Kidney glomerular epithelial cell (primary cell): ENCODE measurements around the gene FOXP1.
A peak's percentile ranks its signal among the peaks of the same experiment; 100 is the strongest.

Source experiments
- DNase-seq: peaks from one replicate; lab custom pipeline; 2025; lab: John Stamatoyannopoulos, UW

FOXP1 gene

DNA sequence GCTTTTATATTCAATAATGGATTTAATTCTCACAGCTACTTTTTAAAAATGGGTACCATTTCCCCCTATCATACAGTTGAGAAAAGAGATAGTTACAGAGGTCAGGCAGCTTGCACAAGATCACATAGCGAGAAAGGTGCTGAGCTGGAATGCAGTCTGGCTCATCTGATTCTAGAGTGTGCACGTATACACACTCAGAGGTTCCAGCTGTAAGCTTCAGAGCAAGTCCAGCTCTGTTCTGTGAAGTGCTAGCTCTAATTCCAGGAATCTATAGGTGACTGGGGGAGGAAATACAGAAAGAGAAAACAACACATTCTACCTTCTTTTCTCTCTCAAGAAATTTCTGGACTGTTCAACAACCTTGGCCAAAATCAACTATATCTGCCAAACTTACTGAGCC lies 318.7 kb downstream of the FOXP1 start:
- no peak for DNase-seq

DNA sequence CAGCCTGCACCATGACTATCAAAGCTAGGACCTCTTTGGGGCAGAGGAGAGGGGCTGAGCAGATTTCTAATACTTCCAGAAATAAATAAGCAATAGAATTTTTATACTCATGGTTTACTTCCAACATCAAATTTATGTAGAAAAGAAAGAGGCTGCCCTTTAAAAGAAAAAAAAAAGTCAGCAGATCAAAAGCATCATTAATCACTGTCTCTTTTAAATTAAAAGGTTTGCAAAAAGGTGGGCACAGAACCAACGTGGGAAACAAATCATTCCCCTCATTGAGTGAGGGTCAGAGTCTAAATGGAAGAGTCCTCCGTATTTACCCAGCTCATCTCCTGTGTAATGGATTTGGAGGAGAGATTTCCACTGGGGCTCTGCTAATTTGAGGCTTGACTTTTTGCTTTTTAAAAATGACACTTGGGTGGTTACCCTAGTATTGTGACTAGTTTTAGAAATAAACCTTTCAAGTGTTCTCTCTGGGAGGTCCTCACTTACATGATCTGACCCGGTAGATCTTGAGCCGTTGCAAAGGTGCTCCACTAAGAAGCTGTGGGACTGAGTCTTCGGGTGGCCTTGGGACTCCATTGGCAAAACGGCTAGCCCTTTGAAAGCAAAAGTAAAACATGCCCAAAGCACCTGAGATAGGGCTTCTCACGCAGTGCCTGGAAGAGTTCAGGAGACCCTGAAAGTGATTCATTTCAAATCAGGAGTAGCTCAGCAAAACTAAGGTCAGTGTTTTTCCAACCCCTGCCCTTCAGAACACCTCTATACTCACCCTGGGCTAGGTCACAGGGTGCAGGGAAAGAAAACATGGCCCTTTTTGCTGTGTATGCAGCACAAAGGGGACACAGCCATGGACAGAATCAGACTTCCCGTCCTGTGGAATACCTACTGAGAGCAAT lies 320.9 kb downstream of the FOXP1 start:
- no peak for DNase-seq

GRCh38 chr3:71260782-71261181 lies 322.7 kb downstream of the FOXP1 start:
- no peak for DNase-seq

GRCh38 chr3:71258526-71258925 lies 325.0 kb downstream of the FOXP1 start:
- no peak for DNase-seq

- DNase-seq: peak; percentile 71
Observed at GRCh38 chr3:71258116-71258515, 325.4 kb downstream of the FOXP1 start.

- no peak for DNase-seq
Observed at GRCh38 chr3:71255498-71255897, 328.0 kb downstream of the FOXP1 start.

GRCh38 chr3:71254281-71255057 lies 329.1 kb downstream of the FOXP1 start:
- DNase-seq: peak; percentile 56

GRCh38 chr3:71253169-71253568 lies 330.4 kb downstream of the FOXP1 start:
- no peak for DNase-seq

- DNase-seq: no peak
Observed at GRCh38 chr3:71252466-71252865, 331.1 kb downstream of the FOXP1 start.

- DNase-seq: no peak
Observed at GRCh38 chr3:71251156-71251775, 332.3 kb downstream of the FOXP1 start.

DNA sequence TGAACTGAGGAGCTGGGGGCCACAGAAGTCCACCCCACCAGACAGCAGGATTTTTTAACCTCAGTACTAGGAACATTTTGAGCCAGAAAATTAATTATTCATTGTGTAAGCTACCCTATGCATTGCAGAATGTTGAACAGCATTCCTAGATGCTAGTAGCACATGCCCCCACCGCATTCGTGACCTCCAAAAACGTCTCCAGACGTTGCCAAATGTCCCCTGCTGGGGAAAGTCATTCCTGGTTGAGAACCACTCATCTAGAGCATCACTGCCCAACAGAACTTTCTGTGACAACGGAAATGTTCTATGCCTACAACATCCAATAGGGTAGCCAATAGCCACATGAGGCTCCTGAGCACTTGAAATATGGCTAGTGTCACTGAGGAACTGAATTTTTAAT lies 333.5 kb downstream of the FOXP1 start:
- no peak for DNase-seq

DNA sequence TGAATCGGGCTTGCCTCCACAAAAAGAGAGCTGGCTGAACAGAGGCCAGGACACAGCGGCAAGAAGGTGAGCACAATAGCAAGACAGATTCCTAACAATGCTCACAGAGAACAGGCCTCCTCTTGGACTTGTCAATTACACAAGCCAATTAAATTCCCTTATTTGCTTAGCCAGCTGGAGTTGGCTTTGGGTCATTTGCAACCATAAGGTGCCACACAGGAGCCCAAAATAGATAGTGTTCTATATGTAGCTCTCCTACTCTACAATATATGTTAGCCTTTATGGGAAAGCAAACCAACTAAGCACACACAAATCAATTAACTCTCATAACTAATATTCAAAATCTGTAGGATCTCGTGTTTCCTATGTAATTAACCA lies 335.6 kb downstream of the FOXP1 start:
- DNase-seq: no peak

- no peak for DNase-seq
Observed at GRCh38 chr3:71247221-71247957, 336.1 kb downstream of the FOXP1 start.

- DNase-seq: no peak
Observed at GRCh38 chr3:71245971-71246880, 337.3 kb downstream of the FOXP1 start.

DNA sequence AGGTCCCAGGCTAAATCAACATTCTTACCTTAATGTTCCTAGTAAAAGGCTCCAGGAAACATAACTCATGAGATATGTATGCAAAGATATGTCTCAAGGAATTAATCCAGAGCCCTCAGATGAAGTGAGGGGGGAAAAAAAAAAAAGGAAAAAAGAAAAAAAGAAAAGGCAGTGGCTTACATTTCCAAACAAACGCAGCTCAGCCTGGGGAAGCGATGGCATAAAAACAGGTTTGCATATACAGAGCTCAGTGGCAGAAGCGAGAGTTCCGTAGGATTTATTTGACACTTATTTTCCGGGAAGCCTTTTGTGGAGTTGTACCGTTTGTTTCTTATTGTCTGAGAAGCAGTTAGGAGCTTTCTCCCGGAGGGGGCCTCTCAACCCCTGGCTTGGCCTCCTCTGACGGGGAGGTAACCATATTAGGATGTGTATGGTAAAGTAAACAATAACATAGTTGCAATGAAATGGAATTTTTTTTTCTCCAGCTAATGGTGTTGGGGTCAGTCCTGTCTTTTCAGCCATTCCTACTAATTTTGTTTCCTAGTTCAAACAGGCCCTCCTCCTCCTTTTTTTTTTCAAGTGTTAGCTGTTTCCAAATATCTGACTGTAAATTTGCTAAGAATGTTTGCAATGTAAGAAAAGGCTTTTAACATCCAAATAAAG lies 338.6 kb downstream of the FOXP1 start:
- DNase-seq: no peak

DNA sequence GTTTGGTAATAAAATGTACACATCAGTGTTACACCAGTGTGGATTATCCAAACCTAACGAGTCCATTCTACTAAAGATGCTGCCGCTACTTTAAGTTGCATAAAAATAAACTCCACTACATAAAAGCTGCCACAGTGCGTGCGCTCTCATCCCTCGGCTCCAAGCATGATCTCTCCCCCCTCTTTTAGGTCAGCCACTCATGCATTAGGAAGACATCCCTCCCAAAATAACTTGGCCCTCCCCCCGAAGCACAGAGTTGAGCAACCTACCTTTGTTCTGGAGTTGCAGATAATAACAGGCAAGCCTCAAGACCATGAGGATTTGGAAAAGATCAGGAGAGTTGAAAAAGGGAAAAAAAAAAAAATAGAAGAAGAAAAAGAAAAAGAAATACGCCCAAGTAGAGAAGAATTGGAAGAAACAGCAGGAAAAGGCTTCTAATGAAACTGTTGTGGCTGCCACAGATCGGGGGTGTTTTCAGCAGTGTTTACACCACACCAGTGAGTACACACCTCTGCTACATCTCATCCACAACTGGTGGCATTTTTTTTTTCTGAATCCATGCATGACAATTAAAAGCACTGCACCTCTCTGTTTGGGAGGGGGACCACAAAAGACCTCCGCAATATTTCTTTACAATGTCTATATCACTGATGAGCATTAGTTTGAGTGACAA lies 339.2 kb downstream of the FOXP1 start:
- DNase-seq: no peak

DNA sequence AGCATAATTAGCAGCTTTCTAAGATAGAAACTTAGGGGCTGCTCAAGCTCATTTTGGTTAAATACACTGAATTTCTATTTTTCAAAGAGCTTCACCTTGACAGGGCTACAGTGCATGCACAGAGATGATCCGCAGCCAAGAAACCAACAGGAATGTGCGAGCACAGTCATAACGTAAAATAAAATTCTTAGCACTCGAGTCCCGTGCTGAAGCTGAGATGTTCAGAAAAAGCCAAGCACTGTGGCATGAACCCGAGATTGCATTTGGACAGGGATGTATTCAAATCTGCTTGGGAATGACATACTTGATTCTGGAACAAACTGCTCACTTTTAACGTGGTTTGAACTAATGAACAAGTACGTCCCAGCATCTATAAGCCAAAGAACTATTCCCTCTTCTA lies 340.3 kb downstream of the FOXP1 start:
- DNase-seq: no peak

- DNase-seq: no peak
Observed at GRCh38 chr3:71241981-71242560, 341.5 kb downstream of the FOXP1 start.

DNA sequence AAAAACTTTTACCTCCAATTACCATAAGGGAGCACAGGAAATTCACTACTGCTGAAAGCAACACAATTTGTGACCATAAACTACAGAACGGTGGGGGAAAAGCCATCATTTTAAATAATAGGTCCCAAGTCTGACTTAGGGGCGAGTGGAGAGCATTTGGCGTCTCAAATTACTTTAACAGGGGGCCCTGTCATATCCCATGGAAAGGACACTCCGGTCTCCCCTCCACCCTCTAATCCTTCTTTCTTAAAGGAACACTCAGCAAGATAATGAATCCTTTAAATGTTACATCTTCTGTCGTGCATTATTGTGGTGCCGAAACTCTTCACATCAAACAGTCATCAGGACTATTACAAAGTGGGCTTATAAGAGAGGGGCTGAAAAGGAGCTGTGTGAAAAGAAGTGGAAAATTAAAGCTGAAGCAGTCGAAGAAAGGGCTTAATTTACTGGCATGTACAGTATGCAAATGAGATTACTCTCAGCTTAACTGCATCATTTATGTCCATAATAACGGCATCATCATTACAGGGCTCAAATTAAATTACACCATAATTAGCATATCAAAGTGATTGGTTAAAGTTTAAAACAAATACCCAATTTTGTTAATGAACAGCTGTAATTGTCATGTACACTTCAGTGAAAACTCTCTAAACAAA lies 342.2 kb downstream of the FOXP1 start:
- DNase-seq: no peak
